A673 (cell line): ENCODE measurements around the gene TRUB2. TPM values are rescaled to one million over a fixed set of nuclear protein-coding genes. Genes with fewer than 3 reads are reported as not detected.

Source experiments
- BruUV-seq: library from RNA; stranded (reverse); fragments of 400-500 nt; replicated peaks from 2 replicates; lab custom pipeline; 2021; lab: Mats Ljungman, UMichigan
- CTCF ChIA-PET: fragments of 300-600 bp; sonication (Branson Sonifier 250); formaldehyde crosslinking; loops from one replicate; lab custom pipeline; 2022; ENCODE audit warnings: antibody characterized with exemption; lab: Charles Lee
- POLR2A ChIA-PET: fragments of 300-600 bp; sonication (Branson Sonifier 250); formaldehyde crosslinking; loops from one replicate; lab custom pipeline; 2022; ENCODE audit warnings: antibody characterized with exemption; ENCODE audit not compliant: low non-redundant PET; lab: Charles Lee
- DNase-seq: peaks from one replicate; pipeline ENCODE4 v3.0.0-alpha.2; 2015; ENCODE audit warnings: low spot score
- H3K27ac ChIP-seq: fragments of 200-600 bp; sonication (generic); 2 replicates; pipeline ENCODE4 v1.5.1; 2016; ENCODE audit warnings: mixed run types, low read depth, mild to moderate bottlenecking, mixed read lengths, antibody characterized with exemption, low read length; ENCODE audit not compliant: poor library complexity, severe bottlenecking
- H3K27me3 ChIP-seq: fragments of 200-600 bp; sonication (generic); replicated peaks from 2 replicates; pipeline ENCODE4 v1.6.1; 2017; ENCODE audit warnings: mixed run types, low read depth, mild to moderate bottlenecking, mixed read lengths, antibody characterized with exemption, low read length; ENCODE audit not compliant: insufficient read depth, poor library complexity
- H3K36me3 ChIP-seq: fragments of 200-600 bp; sonication (generic); 2 replicates; pipeline ENCODE4 v1.6.1; 2016; ENCODE audit warnings: mixed run types, mild to moderate bottlenecking, mixed read lengths, antibody characterized with exemption, low read length; ENCODE audit not compliant: insufficient read depth, poor library complexity, severe bottlenecking
- H3K4me1 ChIP-seq: fragments of 200-600 bp; sonication (generic); 2 replicates; pipeline ENCODE4 v1.6.1; 2017; ENCODE audit warnings: mixed run types, mild to moderate bottlenecking, mixed read lengths, antibody characterized with exemption, low read length; ENCODE audit not compliant: insufficient read depth, poor library complexity, severe bottlenecking
- H3K4me3 ChIP-seq: fragments of 200-600 bp; sonication (generic); 2 replicates; pipeline ENCODE4 v1.5.1; 2016; ENCODE audit warnings: low read depth, mixed run types, mild to moderate bottlenecking, mixed read lengths, low read length; ENCODE audit not compliant: poor library complexity, severe bottlenecking
- H3K9me3 ChIP-seq: fragments of 200-600 bp; sonication (generic); 2 replicates; pipeline ENCODE4 v1.6.1; 2016; ENCODE audit warnings: mixed run types, low read depth, mild to moderate bottlenecking, mixed read lengths, antibody characterized with exemption, low read length; ENCODE audit not compliant: poor library complexity, severe bottlenecking
- EZH2 ChIP-seq: fragments of 200-600 bp; sonication (generic); IDR thresholded peaks from 2 replicates; pipeline ENCODE4 v1.6.1; 2017; ENCODE audit warnings: borderline replicate concordance, low read depth, mild to moderate bottlenecking, mixed read lengths, antibody characterized with exemption, low read length; ENCODE audit not compliant: poor library complexity, severe bottlenecking
- intact Hi-C: fragments of 100-400 bp; cut with micrococcal nuclease; formaldehyde crosslinking; loops from one replicate; pipeline ENCODE4 v1.10.0; 2022; ENCODE audit not compliant: unreplicated experiment
- total RNA-seq: library from RNA; stranded (reverse); gene quantifications from 2 replicates; pipeline ENCODE4 v1.2.3, GENCODE V29; 2021
- TF ChIP-seq, protein P1 (sequence below): fragments of 300-800, 200-600 bp; sonication (generic); conservative IDR thresholded peaks from 2 replicates; pipeline ENCODE4 v1.5.1; 2017; ENCODE audit warnings: low read depth, mild to moderate bottlenecking, antibody characterized with exemption, low read length, moderate library complexity, mixed read lengths

TRUB2 gene
- total RNA-seq, 1 experiment from 2014 or later: 57.4 TPM

DNA sequence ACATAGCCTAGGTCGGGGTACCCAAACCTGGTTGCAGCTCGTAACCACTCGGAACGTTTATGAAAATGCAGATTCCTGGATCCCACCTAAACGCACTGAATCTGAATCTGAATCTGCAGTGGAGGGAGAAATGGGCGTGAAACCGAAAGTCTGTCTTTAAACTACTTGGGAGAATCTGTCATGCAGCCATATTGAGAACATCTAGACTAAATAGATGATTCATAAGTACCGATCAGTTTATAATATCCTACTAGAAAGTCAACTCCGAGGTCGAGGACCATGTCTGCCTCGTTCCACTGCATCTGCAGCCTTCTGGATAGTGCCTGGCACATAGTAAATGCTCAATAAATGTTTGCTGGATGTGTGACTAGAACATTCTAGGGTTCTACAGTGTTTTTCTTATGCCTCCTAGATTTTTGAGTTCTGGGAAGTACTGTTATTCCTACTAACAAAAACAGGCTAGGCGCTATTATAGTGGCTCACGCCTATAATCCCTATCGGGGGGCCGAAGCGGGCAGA, 1.0 kb upstream of the TRUB2 start:
- BruUV-seq: TSS peak; percentile 66
- Histone ChIP-seq H3K9me3 (no peaks in the 10 kb centered on the region), H3K4me3 (peak overlapping the region; percentile 98), H3K4me1 (peaks cover 13% of the 10 kb centered on the region), H3K36me3 (peaks cover 19% of the 10 kb centered on the region), H3K27ac (peak overlapping the region; percentile 98), H3K27me3 (no peaks in the 10 kb centered on the region)
- DNase-seq: no peak
- ChIA-PET POLR2A (interaction anchor here (0.7 kb wide), 1 partner anchor 337 kb away, joined by 3 read pairs; no protein-coding TSS in a partner anchor), CTCF (no interaction called here)
- TF ChIP-seq, protein P1, sequence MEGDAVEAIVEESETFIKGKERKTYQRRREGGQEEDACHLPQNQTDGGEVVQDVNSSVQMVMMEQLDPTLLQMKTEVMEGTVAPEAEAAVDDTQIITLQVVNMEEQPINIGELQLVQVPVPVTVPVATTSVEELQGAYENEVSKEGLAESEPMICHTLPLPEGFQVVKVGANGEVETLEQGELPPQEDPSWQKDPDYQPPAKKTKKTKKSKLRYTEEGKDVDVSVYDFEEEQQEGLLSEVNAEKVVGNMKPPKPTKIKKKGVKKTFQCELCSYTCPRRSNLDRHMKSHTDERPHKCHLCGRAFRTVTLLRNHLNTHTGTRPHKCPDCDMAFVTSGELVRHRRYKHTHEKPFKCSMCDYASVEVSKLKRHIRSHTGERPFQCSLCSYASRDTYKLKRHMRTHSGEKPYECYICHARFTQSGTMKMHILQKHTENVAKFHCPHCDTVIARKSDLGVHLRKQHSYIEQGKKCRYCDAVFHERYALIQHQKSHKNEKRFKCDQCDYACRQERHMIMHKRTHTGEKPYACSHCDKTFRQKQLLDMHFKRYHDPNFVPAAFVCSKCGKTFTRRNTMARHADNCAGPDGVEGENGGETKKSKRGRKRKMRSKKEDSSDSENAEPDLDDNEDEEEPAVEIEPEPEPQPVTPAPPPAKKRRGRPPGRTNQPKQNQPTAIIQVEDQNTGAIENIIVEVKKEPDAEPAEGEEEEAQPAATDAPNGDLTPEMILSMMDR: no peak
- TF ChIP-seq EZH2: no peak
- intact Hi-C loops: no loop called here

DNA sequence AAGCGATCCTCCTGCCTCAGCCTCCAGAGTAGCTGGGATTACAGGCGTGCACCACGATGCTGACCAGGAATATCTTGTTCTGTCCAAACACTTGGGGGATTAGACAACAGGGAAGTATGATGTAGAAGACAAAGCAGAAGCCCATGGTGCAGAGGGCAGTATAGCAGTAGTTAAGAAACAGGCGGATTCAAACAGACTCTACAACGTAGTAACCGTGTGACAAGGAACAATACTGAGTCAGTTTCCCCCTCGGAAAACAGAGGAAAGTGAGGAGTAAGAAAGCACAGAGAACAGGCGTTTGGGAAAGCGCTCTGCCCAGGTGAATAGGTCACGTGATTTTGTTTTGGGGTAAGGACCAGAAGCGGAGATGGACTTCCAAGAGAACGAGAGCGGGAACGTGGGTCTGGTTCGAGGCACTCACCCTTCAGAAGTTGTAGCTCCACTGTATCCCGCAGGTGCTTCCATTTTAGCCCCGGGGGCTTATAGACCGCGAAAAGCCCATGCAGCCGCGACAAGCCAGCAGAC, 306 bp downstream of the TRUB2 start:
- Histone ChIP-seq H3K4me3 (peak overlapping the region; percentile 98), H3K9me3 (no peaks in the 10 kb centered on the region), H3K27ac (peak overlapping the region; percentile 98), H3K36me3 (peaks cover 28% of the 10 kb centered on the region), H3K4me1 (peaks cover 13% of the 10 kb centered on the region), H3K27me3 (no peaks in the 10 kb centered on the region)
- DNase-seq: no peak
- TF ChIP-seq EZH2: no peak
- TF ChIP-seq, protein P1: no peak
- POLR2A ChIA-PET: no interaction called here
- CTCF ChIA-PET: no interaction called here
- TSS peak; percentile 78 for BruUV-seq
- intact Hi-C loops: no loop called here

DNA sequence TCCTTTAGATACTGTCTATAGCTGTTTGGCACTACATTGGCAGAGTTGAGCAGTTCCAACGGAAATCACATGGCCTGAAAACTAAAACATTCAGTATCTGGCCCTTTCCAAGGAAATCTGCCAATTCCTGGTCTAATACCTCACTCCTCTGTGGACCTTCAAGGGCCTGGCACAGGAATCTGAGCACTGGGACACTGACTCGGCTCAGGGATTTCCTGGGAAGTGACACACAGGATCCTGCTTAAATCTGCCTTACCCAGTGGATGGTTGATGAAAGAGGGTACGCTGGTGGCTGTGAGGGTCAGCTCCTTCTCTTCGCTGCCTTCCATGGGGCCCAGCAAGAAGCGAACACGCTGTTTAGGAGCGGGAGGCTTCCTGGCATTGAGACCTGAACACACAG, 904 bp downstream of the TRUB2 start:
- Histone ChIP-seq H3K27ac (no peak overlapping the region), H3K36me3 (peaks cover 33% of the 10 kb centered on the region), H3K27me3 (no peaks in the 10 kb centered on the region), H3K4me1 (peaks cover 13% of the 10 kb centered on the region), H3K9me3 (no peaks in the 10 kb centered on the region), H3K4me3 (peak overlapping the region; percentile 98)
- intact Hi-C loops: no loop called here
- BruUV-seq: no TSS peak
- TF ChIP-seq EZH2: no peak
- TF ChIP-seq, protein P1: no peak
- ChIA-PET POLR2A (no interaction called here), CTCF (no interaction called here)
- no peak for DNase-seq
